H1 (cell line): Measurements from ENCODE around the gene TMOD4. TPM values are rescaled to one million over a fixed set of nuclear protein-coding genes. Genes with fewer than 3 reads are reported as not detected.

Experiments
- CTCF ChIA-PET: fragments of 300-600 bp; sonication (Branson Sonifier 250); formaldehyde crosslinking; loops from one replicate; lab custom pipeline; 2021; ENCODE audit not compliant: partially characterized antibody; lab: Charles Lee
- POLR2A ChIA-PET: fragments of 300-600 bp; sonication (Branson Sonifier 250); formaldehyde crosslinking; loops from one replicate; lab custom pipeline; 2021; ENCODE audit warnings: inconsistent platforms; ENCODE audit not compliant: partially characterized antibody; lab: Charles Lee
- DNase-seq, 2 experiments: peaks; one replicate each; pipeline versions ENCODE4 v3.0.0 to v3.0.0-alpha.2; 2010 to 2022; ENCODE audit warnings: low spot score in 2 of 2, low read depth in 1 of 2, mixed read lengths in 1 of 2
- FAIRE-seq: peaks from 2 replicates; lab custom pipeline; 2011; peaks lifted over from hg19 to GRCh38; lab: Jason Lieb, UNC
- H2AFZ ChIP-seq: 2 replicates; pipeline ENCODE4 v1.8.1; 2012; ENCODE audit warnings: low read length, inconsistent platforms
- H2AK5ac ChIP-seq: 2 replicates; pipeline ENCODE4 v1.6.1; 2013; ENCODE audit warnings: low read depth, low read length
- H2BK120ac ChIP-seq: replicated peaks from 2 replicates; pipeline ENCODE3; 2013; ENCODE audit warnings: low read depth, low read length, inconsistent platforms
- H2BK12ac ChIP-seq: 2 replicates; pipeline ENCODE4 v1.6.1; 2013; ENCODE audit warnings: low read depth, low read length
- H2BK15ac ChIP-seq: 2 replicates; pipeline ENCODE4 v1.6.1; 2013; ENCODE audit warnings: low read length
- H2BK20ac ChIP-seq: 2 replicates; pipeline ENCODE4 v1.6.1; 2013; ENCODE audit warnings: low read length
- H2BK5ac ChIP-seq: 2 replicates; pipeline ENCODE4 v1.6.1; 2013; ENCODE audit warnings: low read depth, low read length
- H3K14ac ChIP-seq: 2 replicates; pipeline ENCODE4 v1.6.1; 2013; ENCODE audit warnings: inconsistent platforms; ENCODE audit not compliant: insufficient read length
- H3K18ac ChIP-seq: 2 replicates; pipeline ENCODE4 v1.6.1; 2013; ENCODE audit warnings: low read length; ENCODE audit errors: extremely low read depth
- H3K23ac ChIP-seq: 2 replicates; pipeline ENCODE4 v1.6.1; 2013; ENCODE audit warnings: inconsistent platforms; ENCODE audit not compliant: insufficient read length
- H3K23me2 ChIP-seq: 2 replicates; pipeline ENCODE4 v1.6.1; 2013; ENCODE audit warnings: low read depth, low read length
- H3K27ac ChIP-seq: 2 replicates; pipeline ENCODE4 v1.6.1; 2011; ENCODE audit warnings: low read depth, low read length, inconsistent platforms
- H3K27me3 ChIP-seq, 4 experiments: replicated peaks in 1 of 4; 1 replicate in 1 of 4; 2 replicates in 3 of 4; pipeline versions ENCODE4 v1.6.1 to v1.8.1; 2011 to 2013; ENCODE audit warnings: low read length in 3 of 4, mild to moderate bottlenecking in 3 of 4, inconsistent platforms in 2 of 4, mixed read lengths in 2 of 4, moderate library complexity in 1 of 4; ENCODE audit not compliant: control insufficient read depth in 3 of 4, insufficient read depth in 3 of 4; ENCODE audit errors: extremely low read depth in 1 of 4
- H3K36me3 ChIP-seq, 4 experiments: 2 replicates each; pipeline versions ENCODE4 v1.6.1 to v1.8.1; 2011 to 2013; ENCODE audit warnings: mild to moderate bottlenecking in 4 of 4, low read length in 3 of 4, moderate library complexity in 2 of 4, control low read depth in 1 of 4, inconsistent platforms in 1 of 4; ENCODE audit not compliant: insufficient read depth in 4 of 4, control insufficient read depth in 2 of 4
- H3K4ac ChIP-seq: replicated peaks from 2 replicates; pipeline ENCODE3; 2013; ENCODE audit warnings: low read length, low read depth, mixed read lengths, inconsistent platforms; ENCODE audit not compliant: insufficient read length
- H3K4me1 ChIP-seq, 4 experiments: replicated peaks in 1 of 4; 1 replicate in 1 of 4; 2 replicates in 3 of 4; pipeline versions ENCODE4 v1.6.1 to v1.8.1; 2011 to 2013; ENCODE audit warnings: low read length in 3 of 4, inconsistent platforms in 2 of 4, mixed read lengths in 1 of 4; ENCODE audit not compliant: insufficient read depth in 4 of 4, control insufficient read depth in 3 of 4
- H3K4me2 ChIP-seq, 2 experiments: 2 replicates each; pipeline versions ENCODE4 v1.6.1 to v1.8.1; 2011 to 2013; ENCODE audit warnings: low read depth in 2 of 2, low read length in 2 of 2, control low read depth in 1 of 2, inconsistent platforms in 1 of 2, mild to moderate bottlenecking in 1 of 2; ENCODE audit not compliant: insufficient read depth in 1 of 2
- H3K4me3 ChIP-seq, 4 experiments: fragments of 200-600, 300-600 bp in 1 of 4; sonication (generic), shearing (Covaris generic), sonication (Bioruptor Twin) in 1 of 4; 2 replicates each; pipeline versions ENCODE4 v1.5.1 to v1.8.1; 2011 to 2016; ENCODE audit warnings: low read length in 4 of 4, low read depth in 3 of 4, control low read depth in 2 of 4, inconsistent platforms in 2 of 4, mild to moderate bottlenecking in 2 of 4, mixed read lengths in 1 of 4, moderate library complexity in 1 of 4; ENCODE audit not compliant: insufficient read depth in 2 of 4; ENCODE audit errors: extremely low read depth in 1 of 4
- H3K56ac ChIP-seq: replicated peaks from 2 replicates; pipeline ENCODE3; 2013; ENCODE audit warnings: low read depth, mild to moderate bottlenecking, mixed read lengths, low read length, inconsistent platforms; ENCODE audit not compliant: insufficient read length
- H3K79me1 ChIP-seq: 2 replicates; pipeline ENCODE4 v1.6.1; 2013; ENCODE audit warnings: low read depth, low read length, control low read depth
- H3K79me2 ChIP-seq, 2 experiments: 2 replicates each; pipeline versions ENCODE4 v1.6.1 to v1.8.1; 2012 to 2013; ENCODE audit warnings: low read length in 2 of 2, mild to moderate bottlenecking in 2 of 2, inconsistent platforms in 1 of 2; ENCODE audit not compliant: insufficient read depth in 2 of 2, control insufficient read depth in 1 of 2
- H3K9ac ChIP-seq, 4 experiments: replicated peaks in 1 of 4; 1 replicate in 1 of 4; 2 replicates in 3 of 4; pipeline versions ENCODE4 v1.6.1 to v1.8.1; 2011 to 2013; ENCODE audit warnings: low read depth in 3 of 4, low read length in 3 of 4, control low read depth in 2 of 4, mild to moderate bottlenecking in 2 of 4, moderate library complexity in 2 of 4, inconsistent platforms in 1 of 4; ENCODE audit errors: extremely low read depth in 1 of 4
- H3K9me3 ChIP-seq, 2 experiments: 2 replicates each; pipeline versions ENCODE4 v1.6.1 to v1.8.1; 2012 to 2013; ENCODE audit warnings: mild to moderate bottlenecking in 2 of 2, moderate library complexity in 2 of 2, control low read depth in 1 of 2, inconsistent platforms in 1 of 2, low read depth in 1 of 2, low read length in 1 of 2, mixed read lengths in 1 of 2; ENCODE audit not compliant: insufficient read depth in 2 of 2
- H4K20me1 ChIP-seq, 2 experiments: replicated peaks in 1 of 2; 2 replicates each; pipeline versions ENCODE3 to v1.8.1; 2011 to 2013; ENCODE audit warnings: inconsistent platforms in 2 of 2, low read length in 2 of 2, mild to moderate bottlenecking in 1 of 2; ENCODE audit not compliant: insufficient read depth in 2 of 2, control insufficient read depth in 1 of 2
- H4K5ac ChIP-seq: 2 replicates; pipeline ENCODE4 v1.6.1; 2013; ENCODE audit warnings: low read length, low read depth, mixed read lengths, inconsistent platforms; ENCODE audit not compliant: insufficient read length
- H4K8ac ChIP-seq: 2 replicates; pipeline ENCODE4 v1.8.0; 2013; ENCODE audit warnings: mild to moderate bottlenecking, moderate library complexity, low read length, inconsistent platforms; ENCODE audit not compliant: insufficient read depth; ENCODE audit errors: extremely low read depth
- H4K91ac ChIP-seq: replicated peaks from 2 replicates; pipeline ENCODE3; 2013; ENCODE audit warnings: low read length, mixed read lengths, inconsistent platforms; ENCODE audit not compliant: insufficient read length
- SIN3A ChIP-seq, 2 experiments: IDR thresholded peaks in 1 of 2; conservative IDR thresholded peaks in 1 of 2; 2 replicates each; pipeline ENCODE4 v1.6.1; 2011 to 2012; ENCODE audit warnings: low read length in 2 of 2, improper control_type of control experiment in 1 of 2, low read depth in 1 of 2, mild to moderate bottlenecking in 1 of 2
- WGBS, 2 experiments: shearing (Covaris generic) in 1 of 2; methylation state at CpG; one replicate each; pipeline versions ENCODE4 v1.1.6 to v1.1.7; 2013 to 2015; ENCODE audit warnings: low lambda C conversion rate in 2 of 2, mixed read lengths in 2 of 2, inconsistent platforms in 1 of 2, low coverage in 1 of 2, missing lambda C conversion rate in 1 of 2; ENCODE audit not compliant: insufficient replicate concordance in 2 of 2, insufficient coverage in 1 of 2, insufficient read length in 1 of 2; ENCODE audit errors: extremely low coverage in 1 of 2, missing lambda C conversion rate in 1 of 2; 5-methylcytosine and 5-hydroxymethylcytosine counted together
- polyA plus RNA-seq, 7 experiments: library from polyadenylated mRNA; depleted of rRNA in 3 of 7; stranded (reverse) in 5 of 7; unstranded in 2 of 7; fragments of >200 nt in 5 of 7; fragments of 200-250 nt in 2 of 7; gene quantifications; 1 replicate in 5 of 7; 2 replicates in 1 of 7; 4 replicates in 1 of 7; pipeline versions ENCODE4 v1.2.1 to v1.2.3, GENCODE V29; 2011 to 2013; ENCODE audit warnings: missing spikeins in 2 of 7, mixed read lengths in 2 of 7
- total RNA-seq: library from RNA; stranded (reverse); fragmentation: NEBNext Ultra II Directional; extraction: Animal tissue kit (Norgen Biotek cat#: 25700); gene quantifications from 2 replicates; pipeline ENCODE4 v1.2.1, GENCODE V29; 2021

The TMOD4 gene
- total and polyA plus RNA-seq, 2 of the 8 experiments (the other 6 are each of a cell fraction or from before 2014, with no cell fraction given) = 0.42 TPM; not detected in 1

DNA sequence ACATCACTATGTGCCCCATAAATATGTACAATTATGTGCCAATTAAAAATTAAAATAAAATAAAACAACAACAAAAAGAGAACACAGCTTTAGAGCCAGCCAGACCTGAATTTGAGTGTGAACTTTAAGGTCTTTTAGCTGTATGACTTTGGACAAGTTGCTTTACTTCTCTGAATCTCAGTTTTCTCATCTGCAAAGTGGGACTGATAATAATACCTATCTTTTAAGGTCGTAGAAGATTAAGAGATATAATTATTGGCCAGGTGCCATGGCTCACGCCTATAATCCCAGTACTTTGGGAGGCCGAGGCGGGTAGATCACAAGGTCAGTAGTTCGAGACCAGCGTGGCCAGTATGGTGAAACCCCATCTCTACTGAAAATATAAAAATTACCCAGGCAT lies 17.5 kb upstream of the TMOD4 start:
- H2AK5ac ChIP-seq = no peak overlapping the region
- H3K4me2 ChIP-seq = no peak overlapping the region
- H4K91ac ChIP-seq = no peak overlapping the region
- peaks cover 7 to 14% of the 10 kb centered on the region in 2 experiments; a peak in 3 of 4 replicates for H3K79me2 ChIP-seq
- H3K56ac ChIP-seq = no peak overlapping the region
- H4K8ac ChIP-seq = no peak overlapping the region
- H3K4me3 ChIP-seq = no peak overlapping the region
- no peak overlapping the region for H3K4ac ChIP-seq
- H2BK120ac ChIP-seq = no peak overlapping the region
- no peak overlapping the region for H2BK5ac ChIP-seq
- no peaks in the 10 kb centered on the region for H3K27me3 ChIP-seq
- peaks cover 5% of the 10 kb centered on the region; the same call in 1 of the 2 replicates for H3K23me2 ChIP-seq
- H3K23ac ChIP-seq = no peak overlapping the region
- FAIRE-seq = no peak
- DNase-seq = no peak
- peaks cover 0 to 4% (median 2%) of the 10 kb centered on the region in 4 experiments; a peak in 3 of 7 replicates for H3K4me1 ChIP-seq
- no peaks in the 10 kb centered on the region for H3K9me3 ChIP-seq
- H3K14ac ChIP-seq = no peak overlapping the region
- no peak overlapping the region for H3K18ac ChIP-seq
- CTCF ChIA-PET = interaction anchor here (0.6 to 1.2 kb wide), 2 partner anchors 59 to 728 kb away, joined by 3 to 4 read pairs; no protein-coding TSS in a partner anchor
- POLR2A ChIA-PET = no interaction called here
- H2BK15ac ChIP-seq = no peak overlapping the region
- H3K27ac ChIP-seq = no peak overlapping the region
- H3K79me1 ChIP-seq = peaks cover 3% of the 10 kb centered on the region; the same call in 1 of the 2 replicates
- no peaks in the 10 kb centered on the region for H3K36me3 ChIP-seq
- no peak overlapping the region for H2AFZ ChIP-seq
- no peak for TF ChIP-seq SIN3A (conservative IDR thresholded peaks at IDR 0.05 in 1 of 2, IDR thresholded peaks at IDR 0.05 in 1 of 2; ENCODE audit: low read depth in 1 of 2, low read length in 2 of 2)
- H4K5ac ChIP-seq = no peak overlapping the region
- no peak overlapping the region for H3K9ac ChIP-seq
- H4K20me1 ChIP-seq = no peaks in the 10 kb centered on the region
- H2BK12ac ChIP-seq = no peak overlapping the region
- no peak overlapping the region for H2BK20ac ChIP-seq
- 94% methylated on average over 6 of the region's 6 CpGs; no CpG with 5 or more reads in 1 of the 2 experiments for WGBS, 2 experiments
